Duodenal mucosa (tissue), 2 donors: ENCODE measurements around the gene ISYNA1.
A peak's percentile ranks its signal among the peaks of the same experiment; 100 is the strongest.

ENCODE experiments used
- H3K27ac ChIP-seq: one replicate; pipeline ENCODE4 v1.7.0; 2013; ENCODE audit warnings: low read depth, low read length
- H3K27me3 ChIP-seq, 2 donors: one replicate each; pipeline ENCODE4 v1.7.0; 2013; ENCODE audit warnings: low read length in 2 of 2, control low read depth in 1 of 2; ENCODE audit not compliant: insufficient read depth in 2 of 2, control insufficient read depth in 1 of 2
- H3K36me3 ChIP-seq, 2 donors: one replicate each; pipeline ENCODE4 v1.7.0; 2013; ENCODE audit warnings: low read length in 2 of 2, control low read depth in 1 of 2; ENCODE audit not compliant: insufficient read depth in 2 of 2, control insufficient read depth in 1 of 2
- H3K4me1 ChIP-seq, 2 donors: one replicate each; pipeline ENCODE4 v1.7.0; 2013; ENCODE audit warnings: low read length in 2 of 2, control low read depth in 1 of 2; ENCODE audit not compliant: insufficient read depth in 2 of 2, control insufficient read depth in 1 of 2
- H3K4me3 ChIP-seq, 2 donors: one replicate each; pipeline ENCODE4 v1.7.0; 2013; ENCODE audit warnings: low read length in 2 of 2, low read depth in 1 of 2
- H3K9ac ChIP-seq, 2 donors: one replicate each; pipeline ENCODE4 v1.7.0; 2013; ENCODE audit warnings: low read length in 2 of 2, low read depth in 1 of 2
- H3K9me3 ChIP-seq, 2 donors: one replicate each; pipeline ENCODE4 v1.7.0; 2013; ENCODE audit warnings: low read length in 2 of 2, control low read depth in 1 of 2; ENCODE audit not compliant: control insufficient read depth in 1 of 2

ISYNA1 gene

GRCh38 chr19:18393836-18394235 is 44.1 kb downstream of the ISYNA1 start:
- peaks cover 6 to 12% of the 10 kb centered on the region in 2 donors for H3K27me3 ChIP-seq

GRCh38 chr19:18392926-18393325 is 45.0 kb downstream of the ISYNA1 start:
- H3K9me3 ChIP-seq, result no peaks in the 10 kb centered on the region
- no peak overlapping the region for H3K9ac ChIP-seq
- peaks cover 6 to 12% of the 10 kb centered on the region in 2 donors for H3K27me3 ChIP-seq
- H3K4me3 ChIP-seq, result no peak overlapping the region
- peaks cover 0 to 5% of the 10 kb centered on the region in 2 donors for H3K36me3 ChIP-seq
- H3K4me1 ChIP-seq, result peaks cover 10 to 33% of the 10 kb centered on the region in 2 donors
- no peak overlapping the region for H3K27ac ChIP-seq

More at GRCh38 chr19:18393836-18394235, 44.1 kb downstream of the ISYNA1 start:
- Histone ChIP-seq H3K4me3 (peak overlapping the region in 1 of 2 donors; percentile 1), H3K9me3 (no peaks in the 10 kb centered on the region), H3K36me3 (peaks cover 0 to 5% of the 10 kb centered on the region in 2 donors), H3K4me1 (peaks cover 10 to 25% of the 10 kb centered on the region in 2 donors), H3K27ac (no peak overlapping the region), H3K9ac (no peak overlapping the region)

GRCh38 chr19:18392417-18392816 is 45.5 kb downstream of the ISYNA1 start:
- peaks cover 0 to 5% of the 10 kb centered on the region in 2 donors for H3K36me3 ChIP-seq
- H3K4me3 ChIP-seq, result no peak overlapping the region
- H3K27me3 ChIP-seq, result peaks cover 6 to 12% of the 10 kb centered on the region in 2 donors
- H3K9me3 ChIP-seq, result no peaks in the 10 kb centered on the region
- no peak overlapping the region for H3K9ac ChIP-seq
- no peak overlapping the region for H3K27ac ChIP-seq
- peaks cover 5 to 34% of the 10 kb centered on the region in 2 donors for H3K4me1 ChIP-seq

GRCh38 chr19:18391509-18392075 is 46.3 kb downstream of the ISYNA1 start:
- peaks cover 6 to 29% of the 10 kb centered on the region in 2 donors for H3K4me1 ChIP-seq
- H3K4me3 ChIP-seq, result no peak overlapping the region
- H3K27ac ChIP-seq, result no peak overlapping the region
- H3K36me3 ChIP-seq, result peaks cover 0 to 5% of the 10 kb centered on the region in 2 donors
- H3K9me3 ChIP-seq, result no peaks in the 10 kb centered on the region
- no peak overlapping the region for H3K9ac ChIP-seq
- H3K27me3 ChIP-seq, result peaks cover 0 to 5% of the 10 kb centered on the region in 2 donors

- no peaks in the 10 kb centered on the region for H3K9me3 ChIP-seq
- peaks cover 0 to 5% of the 10 kb centered on the region in 2 donors for H3K36me3 ChIP-seq
- H3K4me1 ChIP-seq, result peaks cover 15 to 38% of the 10 kb centered on the region in 2 donors
- H3K27ac ChIP-seq, result no peak overlapping the region
- no peak overlapping the region for H3K4me3 ChIP-seq
- no peak overlapping the region for H3K9ac ChIP-seq
- H3K27me3 ChIP-seq, result no peaks in the 10 kb centered on the region
These were observed 47.6 kb downstream of the ISYNA1 start for GRCh38 chr19:18390065-18390907.

- Histone ChIP-seq H3K27me3 (no peaks in the 10 kb centered on the region), H3K9me3 (no peaks in the 10 kb centered on the region), H3K9ac (no peak overlapping the region), H3K36me3 (peaks cover 0 to 5% of the 10 kb centered on the region in 2 donors), H3K27ac (no peak overlapping the region), H3K4me1 (peaks cover 17 to 42% of the 10 kb centered on the region in 2 donors), H3K4me3 (no peak overlapping the region)
These were observed 48.2 kb downstream of the ISYNA1 start for GRCh38 chr19:18389726-18390064.

- no peaks in the 10 kb centered on the region for H3K27me3 ChIP-seq
- no peak overlapping the region for H3K27ac ChIP-seq
- H3K4me3 ChIP-seq, result peak overlapping the region in 1 of 2 donors; percentile 51
- H3K36me3 ChIP-seq, result peaks cover 0 to 5% of the 10 kb centered on the region in 2 donors
- H3K9me3 ChIP-seq, result no peaks in the 10 kb centered on the region
- peak overlapping the region in 1 of 2 donors; percentile 70 for H3K9ac ChIP-seq
- peaks cover 17 to 45% of the 10 kb centered on the region in 2 donors for H3K4me1 ChIP-seq
These were observed 48.8 kb downstream of the ISYNA1 start for GRCh38 chr19:18388960-18389725.

GRCh38 chr19:18388100-18388959 is 49.6 kb downstream of the ISYNA1 start:
- no peaks in the 10 kb centered on the region for H3K27me3 ChIP-seq
- H3K9ac ChIP-seq, result peak overlapping the region; percentile 42 to 70
- peak overlapping the region; percentile 51 to 55 for H3K4me3 ChIP-seq
- peaks cover 17 to 45% of the 10 kb centered on the region in 2 donors for H3K4me1 ChIP-seq
- H3K9me3 ChIP-seq, result no peaks in the 10 kb centered on the region
- H3K36me3 ChIP-seq, result peaks cover 0 to 5% of the 10 kb centered on the region in 2 donors
- H3K27ac ChIP-seq, result peak overlapping the region; percentile 51

- Histone ChIP-seq H3K27ac (peak overlapping the region; percentile 64), H3K36me3 (peaks cover 0 to 5% of the 10 kb centered on the region in 2 donors), H3K9ac (peak overlapping the region; percentile 16 to 67), H3K4me3 (peak overlapping the region; percentile 52 to 70), H3K9me3 (no peaks in the 10 kb centered on the region), H3K27me3 (no peaks in the 10 kb centered on the region), H3K4me1 (peaks cover 17 to 34% of the 10 kb centered on the region in 2 donors)
These were observed 51.2 kb downstream of the ISYNA1 start for GRCh38 chr19:18386543-18387271.
